HG03460 (cell line): Measurements from ENCODE around the gene TMEM150A.
A peak's percentile ranks its signal among the peaks of the same experiment; 100 is the strongest.
"Not testable (repeated sequence)": the region's sequence is repeated elsewhere in the genome, so short reads cannot be mapped to it uniquely, and the experiment has no call there.

Experiments used
- ATAC-seq: cut with Tn5 transposase; IDR thresholded peaks from one replicate; pipeline ENCODE4 v1.9.1; 2021; ENCODE audit not compliant: unreplicated experiment

TMEM150A gene

GRCh38 chr2:85613717-85614515 lies 11.4 kb upstream of the TMEM150A start:
- no peak for ATAC-seq

- peak; percentile 76 for ATAC-seq
Observed at GRCh38 chr2:85611705-85612587, 9.4 kb upstream of the TMEM150A start, which contains the start of gene C2orf68. Gene C2orf68, minus strand, starts transcription at chr2:85612066. Its CDS starts 82 bp downstream, at chr2:85611984.

GRCh38 chr2:85611217-85611704 lies 8.8 kb upstream of the TMEM150A start:
- peak; percentile 12 for ATAC-seq

GRCh38 chr2:85607268-85608215 lies 5.0 kb upstream of the TMEM150A start:
- ATAC-seq: no peak

- no peak for ATAC-seq
Observed at GRCh38 chr2:85606116-85606455, 3.6 kb upstream of the TMEM150A start.

- no peak for ATAC-seq
Observed at GRCh38 chr2:85605406-85606115, 3.1 kb upstream of the TMEM150A start.

GRCh38 chr2:85604568-85605339 lies 2.3 kb upstream of the TMEM150A start:
- no peak for ATAC-seq

GRCh38 chr2:85604133-85604444 lies 1.6 kb upstream of the TMEM150A start:
- ATAC-seq: not testable (repeated sequence)

GRCh38 chr2:85601771-85602475 lies 575 bp downstream of the TMEM150A start:
- ATAC-seq: peak; percentile 34

- ATAC-seq: no peak
Observed at GRCh38 chr2:85600951-85601770, 1.3 kb downstream of the TMEM150A start.

GRCh38 chr2:85600235-85600575 lies 2.3 kb downstream of the TMEM150A start:
- no peak for ATAC-seq

- no peak for ATAC-seq
Observed at GRCh38 chr2:85599468-85600234, 2.8 kb downstream of the TMEM150A start.

GRCh38 chr2:85598594-85599340 lies 3.7 kb downstream of the TMEM150A start:
- ATAC-seq: no peak

- ATAC-seq: no peak
Observed at GRCh38 chr2:85597241-85597640, 5.3 kb downstream of the TMEM150A start.

- ATAC-seq: no peak
Observed at GRCh38 chr2:85596486-85597143, 5.9 kb downstream of the TMEM150A start.

- no peak for ATAC-seq
Observed at GRCh38 chr2:85596026-85596333, 6.5 kb downstream of the TMEM150A start.
